ENCODE results near the gene RERE.

The RERE gene

DNA sequence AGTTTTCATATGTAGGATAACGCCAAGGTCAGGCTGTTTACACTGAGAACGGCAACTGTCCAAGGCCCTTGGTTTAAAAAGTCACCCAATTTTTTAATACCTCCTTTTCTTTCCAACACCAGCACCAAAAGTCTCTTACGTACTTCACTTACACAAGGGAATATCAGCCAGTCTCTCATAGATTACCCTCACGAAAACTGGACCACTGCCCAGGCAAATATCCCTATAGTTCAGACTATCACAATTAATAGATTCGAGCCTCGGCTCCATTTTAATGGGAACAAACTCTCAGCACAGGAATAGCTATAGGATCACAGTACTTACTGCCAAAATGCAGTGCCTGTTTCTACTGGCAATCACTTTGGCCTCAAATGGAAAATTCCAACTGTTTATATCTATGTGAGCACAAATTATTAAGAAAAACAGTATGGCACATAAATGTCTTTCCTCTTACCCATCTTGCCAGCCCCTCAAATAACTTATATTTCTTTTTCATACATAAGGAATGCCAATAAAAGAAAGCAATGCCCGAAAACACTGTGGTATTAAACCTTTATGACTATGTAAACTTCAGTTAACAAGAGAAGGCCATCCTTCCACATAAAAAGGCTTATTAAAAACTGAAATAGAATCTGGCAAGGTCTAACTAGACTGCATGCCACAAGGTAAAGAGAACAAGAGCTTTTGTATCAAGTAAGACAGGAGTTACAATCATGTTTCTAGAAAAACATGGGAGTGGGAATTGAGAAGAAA is 401.7 kb downstream of the RERE start:
- DNase-seq: no peak

DNA sequence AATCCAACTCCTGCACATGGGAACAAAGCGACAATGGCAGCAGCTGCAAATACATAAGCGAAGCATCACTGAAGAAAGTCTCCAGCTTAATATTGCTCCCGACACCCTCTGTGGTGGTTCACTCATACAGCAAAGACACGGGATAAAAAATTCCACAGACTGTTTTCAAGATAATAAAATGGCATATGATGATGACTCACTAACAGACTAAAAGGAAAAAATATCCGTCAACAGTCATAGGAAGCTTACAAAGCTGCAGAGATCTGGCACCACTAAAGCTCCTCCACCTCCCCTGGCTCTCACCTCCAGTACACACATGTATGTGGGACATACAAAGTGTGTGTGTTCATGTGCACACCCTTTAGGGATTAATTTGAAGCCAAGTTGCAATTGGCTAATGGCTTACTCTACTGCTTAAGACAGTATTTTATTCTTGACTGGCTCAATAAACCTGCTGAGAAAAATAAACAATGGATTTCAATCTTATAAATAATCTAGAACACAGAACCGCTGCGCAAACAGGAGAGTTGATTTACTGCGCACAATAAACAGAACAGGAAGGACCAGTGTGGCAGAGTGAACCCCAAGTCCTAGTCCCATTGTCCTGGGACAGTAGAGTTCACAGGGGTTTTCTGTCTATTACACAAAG is 405.1 kb downstream of the RERE start:
- DNase-seq: no peak

DNA sequence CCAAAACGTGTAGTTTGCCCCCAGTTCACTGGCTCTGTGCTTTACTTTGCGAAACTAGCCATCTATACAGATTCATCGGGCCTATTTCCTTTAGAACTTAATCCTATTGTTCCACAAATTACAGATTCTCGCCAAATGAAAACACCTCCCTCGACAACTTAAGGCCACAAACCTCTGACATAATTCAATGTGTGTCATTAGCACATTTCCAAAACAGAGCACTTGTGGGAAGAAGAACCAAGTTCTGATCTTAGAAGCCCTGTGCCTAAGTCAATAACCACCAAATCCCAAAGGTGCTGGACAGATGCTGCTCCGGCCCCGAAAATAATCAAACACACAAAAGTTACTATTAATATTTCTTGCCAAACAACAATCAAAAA is 405.6 kb downstream of the RERE start:
- no peak for DNase-seq

DNA sequence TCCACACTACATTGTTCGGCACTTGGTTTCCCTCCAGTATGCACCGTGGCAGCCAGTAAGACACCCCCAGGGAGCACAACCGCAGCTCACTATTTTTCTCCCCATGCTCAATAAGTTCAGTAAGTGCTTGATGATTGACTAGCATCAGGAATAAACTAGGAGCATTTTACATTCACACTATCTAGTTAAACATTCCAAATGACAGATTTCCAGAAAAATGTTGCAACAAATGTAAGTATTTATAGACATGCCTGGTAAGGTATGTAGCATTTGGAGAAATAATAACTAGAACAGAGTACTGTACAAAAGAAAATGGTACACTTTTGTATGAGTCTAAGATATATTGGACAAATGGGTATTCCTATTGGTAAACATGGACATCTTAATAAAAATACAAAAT is 406.6 kb downstream of the RERE start:
- DNase-seq: no peak

DNA sequence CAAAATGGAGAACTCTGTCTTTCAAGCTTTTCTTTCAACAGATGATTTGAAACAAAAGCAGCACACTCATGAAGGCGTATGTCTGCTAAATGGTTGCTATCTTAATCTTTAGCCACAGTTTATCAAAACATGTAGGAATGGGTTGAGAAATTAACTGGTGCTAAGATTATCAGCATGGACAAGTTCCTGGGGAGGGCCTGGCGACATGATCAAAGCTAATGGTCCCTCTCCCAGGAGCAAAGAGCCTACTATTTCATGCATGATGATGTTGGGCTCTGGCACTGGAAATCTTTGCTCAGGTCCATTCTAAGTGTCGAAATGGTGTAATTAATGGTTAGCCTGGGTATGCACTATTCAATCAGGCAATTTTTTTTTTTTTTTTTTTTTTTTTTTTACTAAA is 407.8 kb downstream of the RERE start:
- DNase-seq: no peak

DNA sequence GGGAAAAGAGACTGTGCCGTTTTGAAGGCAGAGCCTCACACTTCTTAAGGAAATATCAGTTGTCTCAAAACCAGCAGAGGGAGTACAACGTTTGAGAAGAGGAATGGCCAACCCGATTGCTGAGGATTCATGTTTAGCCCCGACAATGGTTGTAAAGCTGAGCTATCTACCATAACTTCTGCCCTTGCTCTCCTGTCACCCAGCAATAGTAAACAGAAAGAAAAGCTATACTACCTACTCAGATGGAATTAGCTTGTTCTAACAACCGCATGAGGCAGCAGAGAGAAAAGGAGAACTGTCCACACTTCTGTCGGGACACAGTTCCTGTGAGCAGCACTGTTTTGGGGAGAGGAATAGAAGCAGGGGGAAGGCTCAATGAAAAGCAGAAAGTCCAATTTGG is 408.3 kb downstream of the RERE start:
- DNase-seq: no peak

DNA sequence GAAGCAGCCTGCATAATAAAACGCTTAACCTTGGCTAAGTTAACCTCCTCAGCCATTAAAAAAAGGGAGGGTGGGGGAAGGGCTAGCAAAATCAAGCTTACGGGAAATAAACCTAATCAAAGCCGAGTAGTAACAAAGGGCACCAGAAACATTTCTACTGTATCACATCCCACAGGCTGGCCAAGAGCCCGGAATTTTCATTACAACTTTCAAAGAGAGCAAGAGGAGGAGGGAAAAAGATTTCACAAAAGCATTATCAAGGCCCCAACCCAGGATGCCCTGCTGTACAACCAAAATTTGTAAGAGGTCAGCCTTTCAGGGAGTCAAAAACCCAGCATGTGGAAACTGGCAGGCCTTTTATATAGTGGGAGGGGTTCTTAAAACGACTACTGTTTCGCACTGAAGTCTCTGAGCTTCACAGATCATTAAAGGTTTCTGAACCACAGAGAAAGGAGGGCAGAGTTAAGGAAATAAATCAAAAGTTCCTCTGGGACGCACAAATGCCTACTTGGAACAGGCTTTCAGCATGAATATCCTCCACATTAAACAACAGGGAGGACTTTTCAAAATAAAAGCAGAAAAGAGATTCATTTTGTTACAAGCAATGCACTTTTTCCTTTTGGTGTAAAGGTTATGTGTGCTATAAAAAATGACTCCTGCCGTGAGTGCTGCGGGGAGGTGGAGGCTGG is 409.1 kb downstream of the RERE start:
- DNase-seq: no peak

DNA sequence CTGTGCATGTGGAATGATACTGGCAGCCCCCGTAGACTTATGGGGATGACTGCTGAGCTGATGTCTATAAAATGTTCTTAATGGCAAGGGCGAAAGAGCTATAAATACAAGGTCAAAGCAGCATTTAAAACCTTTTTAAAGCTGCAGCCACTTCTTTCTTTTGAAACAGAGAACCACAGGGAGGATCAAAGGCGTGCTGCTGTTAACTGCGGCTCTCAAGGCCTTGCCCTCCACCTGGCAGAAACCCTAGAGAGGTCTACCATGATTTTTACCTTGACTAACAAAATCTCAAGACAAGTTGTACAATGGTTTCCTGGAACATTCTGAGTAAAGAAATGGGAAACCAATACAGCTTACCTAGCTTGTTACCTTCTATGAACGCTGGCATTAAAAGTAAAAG is 409.8 kb downstream of the RERE start:
- DNase-seq: no peak

DNA sequence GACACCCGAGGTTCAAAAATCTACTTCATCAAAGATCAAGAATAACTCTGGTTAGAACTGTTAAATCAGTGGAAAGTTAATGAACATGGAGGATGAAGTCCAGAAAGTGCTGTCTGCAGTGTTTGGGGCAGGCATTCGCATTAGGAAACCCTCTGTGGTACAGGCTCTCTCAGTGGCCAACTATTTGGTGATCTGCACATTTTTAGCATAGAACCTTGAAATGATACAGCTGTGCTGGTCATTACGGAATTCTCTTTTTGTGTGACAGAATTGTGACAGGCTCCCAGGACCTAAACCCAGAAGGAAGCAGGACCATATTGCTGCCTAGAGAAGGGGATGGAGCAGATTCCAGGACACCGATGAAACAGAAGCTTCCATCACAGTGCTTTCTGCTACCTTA is 410.5 kb downstream of the RERE start:
- DNase-seq: no peak

DNA sequence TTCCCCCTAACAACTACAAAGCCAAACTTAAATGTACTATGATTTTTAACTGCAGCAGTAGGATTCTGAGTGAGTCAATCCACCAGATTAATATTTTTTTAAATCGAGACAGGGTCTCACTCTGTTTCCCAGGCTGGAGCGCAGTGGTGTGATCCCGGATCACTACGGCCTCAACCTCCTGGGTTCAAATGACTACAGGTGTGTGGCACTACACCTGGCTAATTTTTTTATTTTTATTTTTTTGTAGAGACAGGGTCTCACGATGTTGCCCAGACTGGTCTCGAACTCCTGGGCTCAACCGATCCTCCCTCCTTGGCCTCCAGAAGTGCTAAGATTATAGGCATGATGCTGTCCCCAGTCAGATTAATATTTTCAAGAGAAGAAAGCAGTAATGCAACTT is 411.4 kb downstream of the RERE start:
- no peak for DNase-seq

DNA sequence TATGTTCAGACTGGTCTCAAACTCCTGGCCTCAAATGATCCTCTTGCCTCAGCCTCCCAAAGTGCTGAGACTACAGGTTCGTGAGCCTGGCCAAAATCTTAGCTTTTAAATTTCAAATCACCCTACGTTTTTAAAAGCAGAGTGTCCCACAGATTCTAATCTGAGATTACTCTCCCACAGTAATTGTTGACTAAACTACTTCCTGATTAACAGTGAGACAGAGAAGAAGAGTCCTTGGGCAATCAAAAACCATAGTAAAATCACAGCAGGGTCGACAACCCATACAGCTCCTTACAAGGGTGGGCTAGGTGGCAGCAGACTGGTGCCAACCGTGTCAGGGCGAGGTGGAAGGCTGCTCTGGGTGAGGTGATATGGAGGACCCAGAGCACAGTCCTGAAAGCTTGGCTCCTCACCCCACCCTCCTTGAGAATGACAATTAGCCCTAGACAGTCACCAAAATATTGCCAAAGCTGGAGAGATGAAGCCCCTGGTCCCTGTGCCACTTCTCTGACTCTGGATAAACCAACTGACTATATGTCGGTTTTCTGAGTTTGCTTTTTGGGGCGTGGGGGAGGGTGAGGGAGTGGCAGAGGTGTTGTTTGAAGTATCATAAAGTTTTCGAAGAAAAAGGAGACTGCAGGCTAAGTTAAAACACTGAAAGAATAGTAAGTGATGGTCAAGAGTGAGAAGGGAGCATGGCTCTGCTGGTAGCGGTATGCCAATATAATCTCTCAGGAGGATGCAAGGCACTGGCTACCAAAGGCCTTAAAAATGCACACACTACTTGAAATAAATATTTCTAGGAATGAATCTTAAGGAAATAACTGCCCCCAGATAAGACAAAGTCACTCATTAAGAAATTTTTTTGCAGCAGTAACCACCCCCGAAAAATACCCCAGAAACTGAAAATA is 412.7 kb downstream of the RERE start:
- DNase-seq: no peak

DNA sequence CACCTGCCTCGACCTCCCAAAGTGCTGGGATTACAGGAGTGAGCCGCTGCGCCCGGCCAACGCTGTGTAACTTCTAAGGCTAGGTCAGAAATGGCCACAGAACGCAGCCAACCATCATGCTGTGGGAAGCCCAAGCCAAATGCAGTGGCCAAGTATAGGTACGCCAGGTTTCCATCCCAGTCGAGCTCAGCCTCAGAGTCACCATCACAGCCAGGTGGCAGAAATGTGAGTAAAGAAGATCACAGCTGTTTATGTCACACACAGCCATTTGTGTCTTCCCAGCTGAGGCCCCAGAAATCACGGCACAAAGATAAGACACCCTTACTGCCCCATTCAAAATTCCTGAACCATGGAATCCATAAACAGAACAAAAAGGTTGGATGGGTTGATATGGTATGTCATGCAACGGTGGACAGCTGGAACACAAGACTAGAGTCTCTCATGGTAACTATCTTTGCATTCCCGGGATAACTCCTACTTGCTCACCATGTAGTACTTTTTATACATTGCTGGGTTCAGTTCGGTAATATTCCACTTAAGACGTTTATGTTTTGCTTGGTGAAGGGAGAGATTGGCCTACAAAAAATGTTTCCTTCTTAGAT is 415.2 kb downstream of the RERE start:
- no peak for DNase-seq

DNA sequence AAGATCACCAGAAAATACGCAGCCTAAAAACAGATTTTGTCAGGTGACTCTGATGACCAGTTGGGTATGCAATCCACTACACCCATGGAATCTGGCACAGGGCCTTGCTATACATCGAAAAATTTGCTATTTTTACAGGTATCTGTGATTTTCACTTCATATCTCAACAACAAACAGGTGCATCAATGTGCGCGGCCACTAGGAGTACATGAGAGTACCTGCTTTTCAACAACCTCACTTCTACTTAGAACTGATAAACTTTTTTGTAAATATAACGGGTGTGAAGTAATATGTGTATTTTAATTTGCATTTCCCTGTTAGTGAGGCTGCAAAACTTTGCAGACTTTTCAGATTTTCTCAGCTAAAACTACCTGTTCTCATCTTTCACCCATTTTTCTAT is 418.8 kb downstream of the RERE start:
- no peak for DNase-seq

DNA sequence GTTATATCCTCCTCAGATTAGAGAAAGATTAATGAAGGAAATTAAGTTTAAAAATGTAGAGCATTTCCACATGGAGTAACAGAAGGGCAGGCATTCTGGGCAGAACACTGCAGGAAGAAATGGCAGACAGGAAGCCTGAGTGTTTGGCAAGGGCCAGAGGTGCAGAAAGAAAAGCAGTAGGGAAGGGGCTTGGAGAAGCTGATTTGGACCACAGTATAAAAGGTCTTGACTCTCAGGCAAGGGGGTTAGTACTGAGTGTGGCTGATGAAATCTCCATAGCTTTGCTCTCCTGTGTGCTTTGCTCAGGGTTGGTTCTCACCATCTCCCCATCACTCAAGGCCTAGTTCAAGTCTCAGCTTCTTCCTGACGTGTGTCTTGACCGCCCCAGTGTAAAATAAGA is 419.4 kb downstream of the RERE start:
- DNase-seq: no peak

DNA sequence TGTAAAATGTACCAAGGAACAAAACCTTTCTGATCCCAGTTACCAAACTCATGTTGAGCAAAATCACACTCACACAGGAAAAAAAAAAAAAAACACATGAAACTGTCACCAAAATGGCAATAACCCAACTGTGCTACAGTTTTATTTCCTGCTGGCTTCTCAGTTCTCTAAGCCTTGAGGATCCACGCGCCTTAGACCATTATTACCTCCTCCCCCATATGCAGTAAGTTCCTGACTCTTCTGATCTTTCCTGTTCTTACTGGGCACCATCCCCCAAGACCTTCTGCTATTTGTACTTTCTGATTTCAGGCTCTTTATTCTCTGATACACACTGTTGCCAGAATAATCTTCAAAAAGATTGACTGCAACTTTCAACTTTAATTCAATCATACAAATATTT is 419.9 kb downstream of the RERE start:
- DNase-seq: peak; percentile 18

DNA sequence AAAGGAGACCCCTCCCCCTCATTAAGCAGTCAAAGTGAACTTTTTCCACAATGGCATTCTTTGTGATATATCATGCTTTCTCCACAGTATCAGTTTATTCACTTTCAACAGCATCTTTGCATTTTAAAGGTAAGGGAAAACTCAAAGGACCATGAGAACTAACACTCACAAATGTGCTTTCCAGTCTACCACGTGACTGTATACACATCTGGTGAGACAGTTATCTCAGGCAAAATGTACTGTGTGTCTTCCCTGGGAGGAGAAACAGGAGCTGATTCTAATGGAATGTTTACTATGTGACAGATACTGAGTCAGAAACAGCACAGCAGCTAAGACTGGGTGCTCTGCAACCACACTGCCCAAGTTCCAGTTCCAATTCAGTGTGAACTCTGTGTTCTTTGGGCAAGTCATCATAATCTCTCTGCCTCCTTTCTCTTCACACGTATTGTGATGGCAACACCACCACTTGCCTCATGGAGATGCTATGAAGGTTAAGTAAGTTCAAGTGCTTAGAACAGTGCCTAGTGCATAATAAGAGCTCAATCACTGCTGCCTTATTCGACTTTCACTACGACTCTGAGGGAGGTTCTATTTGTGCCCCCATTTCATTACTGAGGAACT is 420.5 kb downstream of the RERE start:
- peak; percentile 59 for DNase-seq

DNA sequence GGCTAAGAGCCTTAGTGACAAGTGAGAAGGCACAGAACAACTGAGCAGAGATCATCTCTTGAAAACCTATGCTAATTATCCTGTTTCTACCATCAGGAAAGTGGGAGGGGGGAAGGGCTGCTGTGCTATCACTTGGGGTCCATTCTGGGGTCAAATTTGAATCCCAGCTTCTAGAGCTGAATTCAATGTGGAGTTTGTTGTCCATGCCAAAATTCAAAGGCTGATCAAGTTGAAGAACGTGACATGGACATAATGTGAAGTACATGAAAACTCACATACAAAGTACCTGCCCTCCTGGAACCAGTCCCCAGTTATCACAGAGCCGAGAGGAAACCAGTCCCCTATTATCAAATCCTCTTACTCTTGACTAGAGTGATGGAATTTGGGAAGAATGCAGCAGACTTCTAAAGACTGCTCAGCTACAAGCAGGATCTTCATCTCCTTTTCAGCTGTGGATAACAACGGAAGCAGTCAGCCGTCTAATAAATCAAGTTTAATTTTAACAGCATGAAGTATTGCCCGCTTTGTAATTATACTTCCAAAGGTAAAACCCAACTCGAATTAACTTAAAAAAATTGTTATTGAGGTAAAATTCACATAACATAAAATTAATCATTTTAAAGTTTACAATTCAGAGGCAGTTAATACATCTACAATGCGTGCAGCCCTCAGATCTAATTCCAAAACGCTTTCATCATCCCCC is 421.2 kb downstream of the RERE start:
- DNase-seq: no peak

DNA sequence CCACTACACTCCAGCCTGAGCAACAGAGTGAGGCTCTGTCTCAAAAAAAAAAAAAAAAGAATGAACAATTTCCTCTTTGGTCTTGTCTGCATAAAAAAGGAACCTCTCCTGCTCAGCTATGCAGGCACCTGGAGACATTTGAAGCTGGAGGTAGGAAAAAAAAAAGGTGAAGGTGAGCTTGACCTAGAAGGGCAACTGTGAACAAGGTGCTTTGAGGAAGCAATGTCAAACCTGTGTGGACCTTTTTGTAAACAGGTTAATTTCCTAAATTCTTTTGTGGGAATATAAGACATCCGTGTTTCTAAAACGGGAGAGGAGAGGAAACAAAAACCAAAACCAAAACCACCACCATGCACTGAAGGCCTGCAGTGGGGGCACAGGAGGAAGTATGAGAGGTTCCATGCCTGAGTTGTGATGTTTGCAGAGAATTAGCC is 422.0 kb downstream of the RERE start:
- DNase-seq: no peak

DNA sequence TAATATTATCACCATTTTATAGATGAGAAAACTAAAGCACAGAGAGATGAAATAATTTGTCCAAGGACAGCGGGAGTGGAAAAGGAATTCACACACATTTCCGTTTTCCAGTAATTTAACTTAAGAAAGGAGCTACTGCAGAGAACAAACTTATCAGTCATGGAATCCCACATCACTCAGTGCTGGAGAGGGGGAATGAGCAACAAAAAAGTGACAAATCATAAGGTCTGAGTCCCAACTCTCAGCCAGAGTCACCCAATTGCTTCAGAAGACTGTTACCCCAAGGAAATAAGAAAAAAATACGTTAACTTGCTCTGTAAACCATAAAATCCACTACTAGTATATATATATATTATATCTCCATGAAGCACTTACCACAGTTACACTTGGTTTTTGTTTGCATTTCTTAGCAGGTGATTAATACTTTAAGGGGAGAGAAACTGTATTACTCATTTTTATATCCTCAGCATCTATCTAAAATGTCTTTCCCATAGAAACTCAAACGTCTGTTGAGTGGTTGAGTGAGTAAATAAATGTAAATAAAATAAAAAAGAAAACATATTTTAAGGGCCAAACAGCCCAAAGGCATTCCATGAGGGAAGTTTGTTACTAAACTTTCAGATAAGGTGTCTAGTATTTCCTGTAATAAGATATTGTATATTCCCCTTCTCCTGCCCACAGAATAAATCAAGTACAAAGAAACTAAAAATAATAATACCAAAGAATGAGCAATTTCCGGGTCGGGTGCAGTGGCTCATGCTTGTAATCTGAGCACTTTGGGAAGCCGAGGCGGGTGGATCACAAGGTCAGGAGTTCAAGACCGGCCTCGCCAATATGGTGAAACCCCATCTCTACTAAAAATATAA is 422.8 kb downstream of the RERE start:
- peak; percentile 42 for DNase-seq

DNA sequence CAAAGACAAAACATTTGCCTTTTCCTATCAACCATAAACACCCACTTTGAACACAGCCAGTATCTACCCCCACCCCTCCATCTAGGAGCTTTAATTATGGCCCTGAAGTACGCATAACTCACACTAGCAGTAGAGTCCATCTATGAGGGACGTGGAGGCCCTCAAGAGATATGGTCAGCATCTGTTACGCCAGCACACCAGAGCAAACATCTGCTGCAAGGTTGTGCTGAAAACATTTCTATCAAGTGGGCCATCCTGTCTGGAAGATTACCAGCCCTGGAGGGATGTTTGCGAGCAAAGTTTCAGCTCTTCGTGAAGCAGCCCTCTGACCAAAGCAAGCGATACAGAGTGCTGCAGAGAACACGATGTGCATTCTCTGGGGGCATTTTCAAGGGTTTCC is 424.9 kb downstream of the RERE start:
- no peak for DNase-seq

DNA sequence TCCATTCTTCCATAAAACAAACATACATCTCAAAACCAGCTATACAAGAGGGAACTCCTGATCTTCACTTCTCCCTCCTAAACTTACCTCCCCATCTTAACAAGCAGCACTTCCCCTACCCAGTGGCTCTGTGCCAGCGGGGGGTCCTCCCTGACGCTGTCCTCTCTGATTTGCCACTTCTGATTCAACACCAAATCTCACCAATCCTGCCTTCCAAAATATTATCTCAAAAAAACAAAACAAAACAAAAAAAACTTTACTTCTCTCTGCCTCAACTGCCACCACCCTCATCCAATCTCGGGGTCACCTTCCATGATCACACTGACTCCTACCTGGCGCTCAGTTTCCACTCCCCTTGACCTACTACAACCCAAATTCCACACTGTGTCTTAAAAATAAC is 426.7 kb downstream of the RERE start:
- DNase-seq: no peak

All from stimulated activated CD4-positive, alpha-beta T cell treated with anti-CD3 and anti-CD28 coated beads, Interleukin-1b, Interleukin-23, amount 100 ng/mL, for 48 hours (primary cell).